Stimulated activated CD8-positive, alpha-beta memory T cell treated with anti-CD3 and anti-CD28 coated beads, Interleukin-2, amount 100 ng/mL, for 48 hours (primary cell): Measurements from ENCODE around the gene POMP.

Experiments used
- DNase-seq, 2 donors: peaks; one replicate each; pipeline ENCODE4 v3.0.0-alpha.2; 2020; ENCODE audit warnings: low read depth in 2 of 2

The POMP gene

GRCh38 chr13:28658796-28659620 is at the start of gene POMP:
Gene POMP, plus strand, starts transcription at chr13:28659130. Its CDS starts 55 bp downstream, at chr13:28659185.
- DNase-seq: peak; percentile 87 to 90

- no peak for DNase-seq
These were observed 49.5 kb upstream of the POMP start for GRCh38 chr13:28609381-28609780.

- DNase-seq: no peak
These were observed 49.0 kb upstream of the POMP start for GRCh38 chr13:28609926-28610325.

- DNase-seq: no peak
These were observed 47.9 kb upstream of the POMP start for GRCh38 chr13:28610996-28611395.

- DNase-seq: no peak
These were observed 47.2 kb upstream of the POMP start for GRCh38 chr13:28611654-28612131.

- DNase-seq: no peak
These were observed 45.4 kb upstream of the POMP start for GRCh38 chr13:28613562-28613961.

- DNase-seq: no peak
These were observed 42.9 kb upstream of the POMP start for GRCh38 chr13:28615916-28616446.

GRCh38 chr13:28618230-28618994 is 40.5 kb upstream of the POMP start:
- no peak for DNase-seq

- DNase-seq: no peak
These were observed 38.7 kb upstream of the POMP start for GRCh38 chr13:28620011-28620830.

- DNase-seq: no peak
These were observed 37.5 kb upstream of the POMP start for GRCh38 chr13:28621449-28621848.

- DNase-seq: no peak
These were observed 36.6 kb upstream of the POMP start for GRCh38 chr13:28622286-28622685.

- no peak for DNase-seq
These were observed 34.9 kb upstream of the POMP start for GRCh38 chr13:28623782-28624706.

GRCh38 chr13:28624707-28625432 is 34.1 kb upstream of the POMP start:
- no peak for DNase-seq

GRCh38 chr13:28626266-28626665 is 32.7 kb upstream of the POMP start:
- DNase-seq: no peak

GRCh38 chr13:28628241-28628640 is 30.7 kb upstream of the POMP start:
- no peak for DNase-seq

- no peak for DNase-seq
These were observed 28.1 kb upstream of the POMP start for GRCh38 chr13:28630869-28631268.

GRCh38 chr13:28631801-28632200 is 27.1 kb upstream of the POMP start:
- DNase-seq: no peak

GRCh38 chr13:28636069-28636468 is 22.9 kb upstream of the POMP start:
- DNase-seq: no peak

- peak in 1 of 2 donors; percentile 33 for DNase-seq
These were observed 22.1 kb upstream of the POMP start for GRCh38 chr13:28636677-28637317.
